Kidney glomerular epithelial cell (primary cell): ENCODE data around the gene POU2AF1.

Experiments
- DNase-seq: peaks from one replicate; lab custom pipeline; 2025; lab: John Stamatoyannopoulos, UW

Gene POU2AF1, protein sequence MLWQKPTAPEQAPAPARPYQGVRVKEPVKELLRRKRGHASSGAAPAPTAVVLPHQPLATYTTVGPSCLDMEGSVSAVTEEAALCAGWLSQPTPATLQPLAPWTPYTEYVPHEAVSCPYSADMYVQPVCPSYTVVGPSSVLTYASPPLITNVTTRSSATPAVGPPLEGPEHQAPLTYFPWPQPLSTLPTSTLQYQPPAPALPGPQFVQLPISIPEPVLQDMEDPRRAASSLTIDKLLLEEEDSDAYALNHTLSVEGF

DNA sequence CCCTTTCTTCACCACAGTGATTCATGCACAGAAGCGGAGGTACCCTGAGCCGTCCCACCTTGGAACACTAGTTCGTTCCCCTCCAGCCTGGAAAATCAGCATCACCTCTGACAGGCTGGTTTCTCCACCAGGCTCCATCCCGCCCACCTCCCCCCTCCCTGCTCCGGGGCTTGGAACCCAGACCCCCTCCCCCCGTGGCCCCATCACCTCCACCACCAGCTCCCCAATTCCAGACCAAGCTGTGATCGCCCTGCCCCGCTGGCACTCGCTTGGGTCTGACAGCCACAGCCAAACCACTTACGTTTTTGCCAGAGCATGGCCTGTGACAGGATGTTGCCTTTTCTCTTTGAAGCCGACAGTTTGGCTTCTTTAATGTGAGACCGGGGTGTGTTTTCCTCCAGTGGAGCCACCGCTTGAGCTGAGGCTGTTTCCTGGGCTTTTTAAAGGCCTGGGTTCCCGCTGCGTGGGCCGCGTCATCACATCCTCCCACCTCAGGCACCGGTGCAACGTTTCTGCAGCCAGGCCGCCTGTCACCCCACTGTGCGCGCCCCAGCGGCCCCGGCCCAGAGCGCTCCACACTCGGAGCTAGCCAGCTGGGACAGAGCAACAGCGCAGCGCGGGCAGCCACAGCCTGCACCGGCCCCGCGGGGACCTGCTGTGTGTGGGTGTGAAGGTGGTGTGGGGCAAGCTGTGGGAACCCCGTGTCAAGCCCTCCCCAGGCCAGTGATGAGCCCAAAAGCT, at the start of gene POU2AF1:
POU2AF1 (minus strand) TSS at position 415 of the 741 bp plus-strand sequence; CDS start at position 317, 98 bp downstream.
- no peak for DNase-seq

GRCh38 chr11:111428113-111428876, 49.2 kb upstream of the POU2AF1 start:
- no peak for DNase-seq

DNA sequence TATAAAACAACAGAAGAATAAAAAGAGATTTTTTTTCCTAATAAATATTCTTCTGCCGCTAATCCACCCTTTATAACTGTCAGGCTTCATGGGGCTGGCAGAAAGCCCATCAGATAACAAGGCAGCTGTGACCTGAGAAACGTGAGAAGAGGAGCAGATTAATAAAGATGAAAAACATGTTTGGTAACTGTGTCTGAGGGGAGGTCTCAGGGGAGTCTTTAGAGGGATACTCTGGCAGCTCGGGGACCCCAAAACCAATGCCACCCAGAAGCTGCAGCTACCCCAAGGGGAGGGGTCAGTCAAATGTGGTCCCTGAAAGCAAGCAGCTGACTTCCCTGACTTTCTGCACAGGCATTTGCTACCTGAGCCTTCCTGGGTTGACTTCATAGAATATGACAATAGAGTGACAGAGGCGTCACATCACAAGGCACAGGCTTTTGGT, 48.4 kb upstream of the POU2AF1 start:
- no peak for DNase-seq

DNA sequence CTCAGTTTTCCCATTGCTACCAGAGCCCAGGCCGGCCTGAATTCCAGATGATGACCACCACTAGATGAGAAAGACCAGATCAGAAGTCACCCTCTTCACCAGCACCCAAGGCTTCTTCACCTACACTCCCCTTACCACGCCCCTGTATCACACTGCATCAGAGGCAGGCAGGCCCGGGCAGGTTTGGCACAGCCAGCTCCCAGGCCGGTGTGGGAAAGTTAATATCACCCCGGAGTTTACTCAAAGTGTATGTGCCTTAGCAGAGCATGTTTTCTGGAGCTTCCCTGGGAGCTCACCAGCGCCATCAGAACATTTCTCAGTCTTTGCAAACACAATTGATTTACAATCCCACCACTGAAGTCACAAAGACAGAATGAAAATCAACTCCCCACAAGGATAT, 47.5 kb upstream of the POU2AF1 start:
- no peak for DNase-seq

DNA sequence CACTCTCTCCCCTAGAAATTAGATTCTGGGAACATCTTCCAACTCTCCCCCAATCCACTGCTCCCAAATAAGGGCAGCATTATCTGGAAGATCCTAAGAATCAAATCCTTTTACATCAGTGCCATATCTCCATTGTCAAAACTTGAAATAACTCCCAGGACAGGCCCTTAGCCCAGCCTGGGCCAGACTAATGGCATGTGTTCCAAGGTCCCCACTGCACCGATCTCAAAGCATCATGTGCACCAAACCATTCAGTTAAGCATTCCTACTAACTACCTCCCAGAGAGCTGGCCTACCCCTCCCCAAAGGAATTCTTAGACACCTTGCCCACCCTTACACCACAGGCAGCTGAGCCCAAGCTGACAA, 44.2 kb upstream of the POU2AF1 start:
- no peak for DNase-seq

GRCh38 chr11:111422494-111423249, 43.6 kb upstream of the POU2AF1 start:
- DNase-seq, result peak; percentile 32

- DNase-seq, result no peak
Measured at GRCh38 chr11:111421251-111421650, 42.2 kb upstream of the POU2AF1 start.

- DNase-seq, result no peak
Measured at GRCh38 chr11:111419641-111420327, 40.7 kb upstream of the POU2AF1 start.

GRCh38 chr11:111419181-111419580, 40.1 kb upstream of the POU2AF1 start:
- no peak for DNase-seq

GRCh38 chr11:111418436-111418787, 39.3 kb upstream of the POU2AF1 start:
- no peak for DNase-seq

- peak; percentile 19 for DNase-seq
Measured at GRCh38 chr11:111417766-111418435, 38.8 kb upstream of the POU2AF1 start.

GRCh38 chr11:111417011-111417765, 38.1 kb upstream of the POU2AF1 start:
- DNase-seq, result peak; percentile 5

DNA sequence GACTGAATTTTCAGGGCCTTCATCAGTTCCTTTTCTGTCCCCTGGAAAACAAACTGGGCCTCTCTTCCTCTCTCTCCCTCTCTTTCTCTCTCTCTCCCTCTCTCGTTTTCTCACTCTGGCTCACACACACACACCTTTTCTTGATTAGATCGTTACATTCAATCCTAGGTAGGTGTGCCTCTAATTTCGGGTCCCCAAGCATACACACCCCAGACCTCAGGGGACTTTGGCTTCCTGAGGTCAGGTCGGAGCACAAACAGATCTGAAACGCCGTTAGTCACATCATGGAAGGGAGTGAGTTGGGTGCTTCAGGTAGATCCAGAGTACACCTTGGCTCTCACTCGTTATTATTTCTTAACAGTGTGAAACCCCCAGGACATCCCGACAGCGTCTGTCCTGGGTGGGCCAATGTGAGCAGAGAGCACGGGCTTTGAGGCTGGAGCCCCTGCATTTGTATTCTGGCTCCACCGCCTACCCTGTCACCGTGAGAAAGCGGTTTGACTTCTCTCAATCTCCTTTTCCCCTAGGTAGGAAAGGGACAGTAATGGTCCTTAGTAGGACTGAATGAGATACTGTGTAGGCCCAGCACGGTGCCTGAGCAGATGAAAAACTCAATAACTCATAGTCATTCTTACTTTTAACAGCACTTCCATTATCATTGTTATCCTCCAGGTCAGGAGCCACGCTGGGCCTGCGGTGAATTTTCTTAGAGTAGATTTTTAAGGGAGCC, 37.3 kb upstream of the POU2AF1 start:
- DNase-seq, result no peak

- no peak for DNase-seq
Measured at GRCh38 chr11:111414936-111415335, 35.9 kb upstream of the POU2AF1 start.

GRCh38 chr11:111414267-111414931, 35.3 kb upstream of the POU2AF1 start:
- DNase-seq, result no peak

DNA sequence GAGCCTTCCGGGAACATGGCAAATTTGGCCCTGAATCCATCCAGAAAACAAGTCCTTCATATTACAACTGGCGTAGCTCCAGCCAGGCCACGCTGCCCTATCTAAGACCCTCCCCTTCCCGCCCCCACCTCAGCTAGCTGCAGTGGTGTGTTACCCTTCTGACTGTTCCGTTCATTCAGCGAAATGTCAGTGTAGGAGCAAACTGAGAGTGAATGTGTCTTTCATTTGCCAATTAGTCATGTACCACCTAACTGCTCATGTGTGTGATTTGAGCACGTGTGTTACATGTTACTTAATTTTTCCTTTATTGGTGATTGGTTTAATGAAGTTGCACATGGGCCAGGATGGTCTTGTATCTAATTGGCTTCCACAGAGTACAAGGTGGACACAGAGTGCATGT, 34.8 kb upstream of the POU2AF1 start:
- DNase-seq, result no peak

DNA sequence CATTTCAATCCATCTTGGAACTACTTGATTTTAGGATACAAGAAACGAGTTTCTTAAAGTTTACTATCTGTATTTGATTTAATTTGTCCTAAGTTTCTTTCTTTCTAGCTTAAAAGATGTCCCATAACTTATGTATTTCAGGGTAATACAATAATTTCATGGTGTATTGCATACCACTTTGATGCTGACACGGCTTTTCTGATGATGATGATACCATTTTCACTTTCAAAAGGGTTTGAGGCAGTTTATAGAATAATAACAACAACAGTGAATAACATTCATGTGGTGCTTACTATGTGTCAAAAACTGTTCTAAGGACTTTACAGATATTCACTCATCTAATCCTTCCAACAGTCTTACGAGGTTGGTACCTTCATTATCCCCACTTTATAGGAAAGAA, 33.2 kb upstream of the POU2AF1 start:
- no peak for DNase-seq

DNA sequence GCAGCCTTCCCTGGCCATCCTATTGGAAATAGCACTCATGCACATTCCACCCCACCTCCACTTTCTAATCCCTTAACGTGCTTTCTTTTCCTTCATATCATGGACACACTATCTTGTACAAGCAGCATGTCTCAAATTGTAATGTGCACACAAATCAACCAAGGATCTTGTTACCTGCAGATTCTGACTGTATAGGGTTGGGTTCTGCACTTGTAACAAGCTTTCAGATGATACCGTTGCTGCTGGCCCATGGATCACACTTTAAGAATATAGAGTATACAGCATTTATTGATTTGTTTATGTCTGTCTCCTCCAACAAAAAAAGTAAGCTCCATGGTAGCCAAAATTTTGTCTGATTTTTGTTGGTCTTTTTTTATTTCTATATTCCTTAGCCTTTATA, 32.4 kb upstream of the POU2AF1 start:
- no peak for DNase-seq

DNA sequence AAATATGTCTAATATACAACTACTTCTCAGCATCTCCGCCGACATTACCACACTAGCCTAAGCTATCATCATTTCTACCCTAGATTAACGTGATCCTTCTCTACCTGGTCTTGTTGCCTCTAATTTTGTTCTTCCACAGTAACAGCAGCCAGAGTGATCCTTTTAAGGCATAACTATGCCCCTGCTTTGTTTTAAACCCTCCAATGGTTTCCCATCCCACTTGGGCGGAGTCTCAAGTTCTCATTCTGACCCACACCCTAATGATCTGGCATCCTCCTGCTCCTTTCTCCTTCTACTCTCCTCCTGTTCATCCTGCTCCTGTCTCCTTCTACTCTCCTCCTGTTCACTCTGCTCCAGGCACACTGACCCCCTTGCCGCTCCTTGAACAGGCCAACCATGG, 31.9 kb upstream of the POU2AF1 start:
- no peak for DNase-seq
